GM12874 (cell line): Measurements from ENCODE around the gene ATP5F1E.

Source experiments
- TF ChIP-seq, protein P1 (sequence below): IDR thresholded peaks from 2 replicates; pipeline ENCODE4 v1.5.1; 2011; ENCODE audit warnings: low read depth, mild to moderate bottlenecking, control low read depth, low read length, moderate library complexity; ENCODE audit not compliant: insufficient read depth

Gene ATP5F1E

DNA sequence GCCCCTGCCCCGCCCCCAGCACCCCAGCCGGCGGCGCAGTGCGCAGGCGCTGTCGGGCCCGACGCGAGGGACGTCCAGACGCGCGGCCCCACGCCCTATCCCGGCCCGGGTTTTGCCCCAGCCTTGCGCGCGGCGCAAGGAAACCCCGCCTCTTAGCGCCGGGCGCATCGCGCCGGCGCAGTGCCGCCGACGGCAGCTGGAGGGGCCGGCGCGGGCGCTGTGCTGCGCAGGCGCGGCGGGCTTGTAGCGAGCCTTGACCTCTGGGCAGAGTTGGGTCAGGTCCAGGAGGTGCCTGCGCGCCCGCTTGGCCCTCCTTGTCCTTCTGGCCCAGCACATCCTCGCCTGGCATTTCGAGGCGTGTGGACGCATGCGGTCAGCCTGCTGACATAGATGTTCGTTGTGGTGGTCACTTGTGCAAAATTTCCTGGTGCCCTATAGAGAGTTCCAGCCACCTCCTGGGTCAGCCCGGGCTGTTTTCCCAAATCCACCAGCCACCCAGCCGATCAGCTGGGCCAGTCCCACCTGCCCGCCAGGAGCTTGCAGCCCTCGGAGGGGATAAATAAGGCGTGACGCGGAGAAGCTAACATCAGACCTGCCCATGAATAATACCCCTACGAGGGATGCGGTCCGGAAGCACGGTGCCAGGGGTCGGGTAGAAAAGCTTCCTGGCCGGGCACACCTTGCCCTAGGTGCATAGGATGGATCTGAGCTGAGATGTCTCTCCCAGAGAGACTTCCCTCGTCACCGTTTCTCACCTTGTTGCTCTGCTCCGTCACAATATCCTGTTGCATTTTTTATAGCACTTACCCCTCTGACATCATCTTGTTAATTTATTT is 10.9 kb upstream of the ATP5F1E start:
- TF ChIP-seq, protein P1, sequence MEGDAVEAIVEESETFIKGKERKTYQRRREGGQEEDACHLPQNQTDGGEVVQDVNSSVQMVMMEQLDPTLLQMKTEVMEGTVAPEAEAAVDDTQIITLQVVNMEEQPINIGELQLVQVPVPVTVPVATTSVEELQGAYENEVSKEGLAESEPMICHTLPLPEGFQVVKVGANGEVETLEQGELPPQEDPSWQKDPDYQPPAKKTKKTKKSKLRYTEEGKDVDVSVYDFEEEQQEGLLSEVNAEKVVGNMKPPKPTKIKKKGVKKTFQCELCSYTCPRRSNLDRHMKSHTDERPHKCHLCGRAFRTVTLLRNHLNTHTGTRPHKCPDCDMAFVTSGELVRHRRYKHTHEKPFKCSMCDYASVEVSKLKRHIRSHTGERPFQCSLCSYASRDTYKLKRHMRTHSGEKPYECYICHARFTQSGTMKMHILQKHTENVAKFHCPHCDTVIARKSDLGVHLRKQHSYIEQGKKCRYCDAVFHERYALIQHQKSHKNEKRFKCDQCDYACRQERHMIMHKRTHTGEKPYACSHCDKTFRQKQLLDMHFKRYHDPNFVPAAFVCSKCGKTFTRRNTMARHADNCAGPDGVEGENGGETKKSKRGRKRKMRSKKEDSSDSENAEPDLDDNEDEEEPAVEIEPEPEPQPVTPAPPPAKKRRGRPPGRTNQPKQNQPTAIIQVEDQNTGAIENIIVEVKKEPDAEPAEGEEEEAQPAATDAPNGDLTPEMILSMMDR: no peak

DNA sequence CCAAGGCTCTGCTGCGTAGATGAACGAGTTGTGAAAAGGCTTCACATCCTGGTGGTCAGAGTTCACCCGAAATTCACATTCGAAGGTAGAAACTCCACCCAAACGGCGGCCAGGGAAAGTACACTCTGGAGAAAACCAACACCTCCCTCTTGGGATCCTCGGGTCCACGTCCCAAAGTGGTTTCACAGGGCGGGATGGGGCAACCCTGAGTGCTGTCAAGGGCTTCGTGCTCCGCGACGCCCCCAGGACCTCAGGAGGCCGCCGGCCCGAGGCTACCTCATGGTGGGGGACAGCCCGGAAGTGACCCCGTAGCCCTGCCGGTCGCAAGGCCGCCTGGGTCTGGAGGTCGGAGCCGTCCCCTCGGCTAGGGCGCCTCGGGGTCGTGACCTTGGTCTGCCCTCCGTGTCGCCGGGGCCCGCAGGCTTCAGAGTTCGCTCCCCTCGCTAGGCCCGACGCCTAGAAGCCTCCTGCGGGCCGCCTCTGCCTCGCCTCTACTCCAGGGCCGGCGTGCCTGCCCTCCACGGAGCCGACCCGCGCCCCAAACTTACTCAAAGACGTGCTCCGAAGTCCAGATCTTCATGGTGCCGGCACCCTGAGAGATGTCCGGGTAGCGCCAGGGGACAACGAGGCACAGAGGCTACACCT is 10.1 kb upstream of the ATP5F1E start, which contains the start of gene PRELID3B:
PRELID3B (minus strand) TSS at position 636 of the 645 bp plus-strand sequence; CDS start at position 580, 56 bp downstream.
- TF ChIP-seq, protein P1: no peak

DNA sequence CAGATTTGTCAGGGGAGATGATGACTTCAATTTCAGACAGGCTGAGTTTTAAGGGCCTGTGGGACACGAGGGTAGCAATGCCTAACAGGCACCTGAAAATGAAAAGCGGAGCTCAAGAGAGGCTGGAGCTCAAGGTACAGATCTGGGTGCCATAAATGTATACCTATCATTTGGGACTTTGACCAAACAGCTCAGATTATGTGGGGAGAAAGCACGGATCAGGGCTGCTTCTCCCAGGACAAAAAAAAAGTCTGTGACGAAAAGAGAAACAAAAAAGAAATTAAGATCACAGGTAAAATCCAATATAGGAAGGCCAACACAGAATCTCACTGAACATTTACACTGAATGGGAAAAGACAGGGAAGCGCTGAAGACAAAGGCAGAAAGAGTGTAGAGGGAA is 8.5 kb upstream of the ATP5F1E start:
- TF ChIP-seq, protein P1: no peak

DNA sequence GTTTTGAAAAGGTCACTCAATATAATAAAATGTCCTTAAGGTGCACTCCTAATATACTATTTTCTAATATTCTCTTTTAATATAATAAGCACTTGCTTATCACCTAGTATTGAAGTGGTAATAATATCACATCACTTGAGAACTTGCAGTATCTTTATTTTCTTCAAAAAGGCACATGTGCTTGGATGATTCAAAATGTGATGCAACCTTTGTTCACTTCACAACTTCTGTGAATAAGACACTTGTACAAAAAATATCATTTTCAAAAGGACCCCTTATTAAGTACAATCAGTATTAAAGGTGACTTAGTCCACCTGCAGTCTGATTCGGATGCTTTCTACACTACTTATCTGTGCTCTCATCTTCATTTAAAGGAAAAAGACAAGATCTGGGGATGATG is 7.1 kb upstream of the ATP5F1E start:
- TF ChIP-seq, protein P1: no peak

DNA sequence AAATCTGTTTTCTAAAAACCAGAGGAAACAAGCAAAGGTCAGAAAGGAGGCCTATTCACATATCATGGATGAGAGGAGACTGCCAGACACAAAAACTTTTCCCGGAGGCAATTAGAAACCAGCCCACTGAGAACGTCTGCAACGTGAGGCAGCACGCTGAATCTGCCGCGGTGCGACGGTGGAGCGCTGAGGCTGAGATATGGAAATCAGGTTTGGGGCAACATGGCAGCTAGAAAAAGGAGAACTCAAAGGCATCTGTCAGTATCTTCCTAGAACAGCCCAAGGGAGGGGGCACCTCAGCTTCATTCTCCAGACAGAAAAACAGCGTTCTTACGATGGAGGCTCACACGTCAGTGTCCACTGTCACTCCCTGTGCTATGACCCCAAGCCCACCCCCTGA is 5.3 kb upstream of the ATP5F1E start:
- TF ChIP-seq, protein P1: no peak

DNA sequence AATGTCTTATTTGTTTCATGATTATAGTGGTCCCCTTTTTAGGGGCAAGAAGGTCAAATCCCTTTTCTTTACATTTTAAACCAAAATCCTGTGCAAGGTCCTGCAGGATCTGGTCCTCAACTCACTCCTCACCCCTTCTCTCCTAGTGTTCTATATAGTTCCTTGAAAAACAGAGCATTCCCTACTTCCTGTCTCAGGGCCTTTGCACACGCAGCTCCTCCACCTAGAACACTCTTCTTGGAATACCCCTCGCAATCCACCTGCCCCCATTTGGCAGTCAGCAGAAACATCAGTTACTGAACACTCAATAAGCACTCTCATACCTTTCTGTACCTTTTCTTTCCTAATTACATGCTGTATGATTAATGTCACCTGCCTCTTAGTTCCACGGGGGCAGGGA is 3.2 kb upstream of the ATP5F1E start:
- TF ChIP-seq, protein P1: no peak

DNA sequence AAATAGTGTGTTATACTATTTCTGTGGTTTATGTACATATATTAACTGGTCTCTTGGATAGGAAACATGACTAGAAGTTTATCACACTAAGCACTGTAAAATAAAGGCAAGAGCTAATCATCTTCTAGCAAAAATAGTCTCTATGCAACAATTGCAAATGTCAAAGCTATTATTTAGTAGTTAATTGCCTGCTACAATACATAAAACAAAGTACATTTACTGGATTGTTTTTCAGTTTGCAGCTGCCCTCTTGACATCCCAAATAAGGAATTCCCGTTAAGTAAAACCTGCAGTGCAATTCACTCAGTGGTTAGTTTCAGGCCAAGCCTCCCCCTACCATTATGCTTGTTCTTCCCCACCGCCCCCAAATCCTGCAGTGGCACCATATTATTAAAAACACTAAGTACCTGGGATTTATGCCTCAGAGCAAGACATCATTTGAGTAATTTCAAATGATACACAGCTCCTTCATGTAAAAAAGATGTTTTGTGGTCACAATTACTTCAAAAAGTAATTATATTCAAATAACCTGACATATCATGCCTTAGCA is 1.6 kb upstream of the ATP5F1E start:
- TF ChIP-seq, protein P1: no peak
